Lung microvascular endothelial cell (primary cell): ENCODE results near the gene ZSCAN29. TPM values are rescaled to one million over a fixed set of nuclear protein-coding genes. Genes with fewer than 3 reads are reported as not detected.
A peak's percentile ranks its signal among the peaks of the same experiment; 100 is the strongest.

Experiments used
- DNase-seq, 2 donors: peaks; one replicate each; pipeline versions ENCODE4 v3.0.0 to v3.0.0-alpha.2; 2010; ENCODE audit warnings: low read depth in 2 of 2
- total RNA-seq: library from RNA; depleted of rRNA; stranded (reverse); fragments of >200 nt; gene quantifications from 2 replicates; pipeline ENCODE4 v1.2.1, GENCODE V29; 2014

ZSCAN29 gene
- total RNA-seq, 1 donor from 2014 or later: 16.1 TPM

GRCh38 chr15:43352693-43353382, 18.0 kb downstream of the ZSCAN29 start:
- DNase-seq: no peak

- no peak for DNase-seq
Observed at GRCh38 chr15:43347114-43347513, 23.7 kb downstream of the ZSCAN29 start.

- no peak for DNase-seq
Observed at GRCh38 chr15:43346305-43346704, 24.5 kb downstream of the ZSCAN29 start.

- DNase-seq: no peak
Observed at GRCh38 chr15:43330780-43331087, 40.1 kb downstream of the ZSCAN29 start.

- peak; percentile 92 to 94 for DNase-seq
Observed at GRCh38 chr15:43329960-43330779, 40.7 kb downstream of the ZSCAN29 start, which contains the start of gene LCMT2. Gene LCMT2, minus strand, starts transcription at chr15:43330573. Its CDS starts 84 bp downstream, at chr15:43330489.

- peak in 1 of 2 donors; percentile 33 for DNase-seq
Observed at GRCh38 chr15:43329217-43329959, 41.5 kb downstream of the ZSCAN29 start.

GRCh38 chr15:43325039-43325684, 45.7 kb downstream of the ZSCAN29 start:
- no peak for DNase-seq

GRCh38 chr15:43318990-43319771, 51.7 kb downstream of the ZSCAN29 start:
- no peak for DNase-seq

- DNase-seq: no peak
Observed at GRCh38 chr15:43317566-43318184, 53.2 kb downstream of the ZSCAN29 start.

- DNase-seq: no peak
Observed at GRCh38 chr15:43316971-43317346, 53.9 kb downstream of the ZSCAN29 start.

GRCh38 chr15:43316016-43316970, 54.5 kb downstream of the ZSCAN29 start:
- no peak for DNase-seq

GRCh38 chr15:43314171-43314570, 56.7 kb downstream of the ZSCAN29 start:
- no peak for DNase-seq

- no peak for DNase-seq
Observed at GRCh38 chr15:43312378-43312777, 58.5 kb downstream of the ZSCAN29 start.

Other genes starting within 250 kb of the ZSCAN29 start
- gene TMEM62, start 237.5 kb downstream of the ZSCAN29 start, total RNA-seq: 10.0 and 12.3 TPM in 2 replicates
- gene CCNDBP1, start 185.6 kb downstream of the ZSCAN29 start, total RNA-seq: 63.4 and 70.6 TPM in 2 replicates
- not detected in 2 replicates for gene EPB42, start 150.0 kb downstream of the ZSCAN29 start, total RNA-seq
- gene TGM5, start 104.1 kb downstream of the ZSCAN29 start, total RNA-seq: not detected in 2 replicates
- not detected in 2 replicates for gene TGM7, start 68.8 kb downstream of the ZSCAN29 start, total RNA-seq
- gene LCMT2, start 40.5 kb downstream of the ZSCAN29 start, total RNA-seq: 2.8 and 4.6 TPM in 2 replicates
- gene TUBGCP4, start 58 bp upstream of the ZSCAN29 start, total RNA-seq: 6.5 and 8.5 TPM in 2 replicates
- 31.6 and 45.6 TPM in 2 replicates for gene TP53BP1, start 122.1 kb upstream of the ZSCAN29 start, total RNA-seq
- gene MAP1A, start 146.6 kb upstream of the ZSCAN29 start, total RNA-seq: 0.20 and 0.44 TPM in 2 replicates
- gene PPIP5K1, start 219.2 kb upstream of the ZSCAN29 start, total RNA-seq: 6.8 and 7.5 TPM in 2 replicates
- not detected in 2 replicates for gene CKMT1B, start 223.0 kb upstream of the ZSCAN29 start, total RNA-seq
- gene STRC, start 247.8 kb upstream of the ZSCAN29 start, total RNA-seq: not detected in 2 replicates